ENCODE measurements around the gene ZNF385C.

- TF ChIP-seq CTCF (IDR thresholded peaks at IDR 0.05) (no peak), KDM5A (IDR thresholded peaks at IDR 0.05) (no peak), REST (IDR thresholded peaks at IDR 0.05) (no peak), MAFK (IDR thresholded peaks at IDR 0.05; ENCODE audit: partially characterized antibody) (no peak), RARB (CRISPR knock-in tag; IDR thresholded peaks at IDR 0.05) (no peak)
Observed at GRCh38 chr17:42120770-42121769, 22.8 kb upstream of the ZNF385C start, which contains the start of gene KAT2A.
